IMR-90 (cell line): Measurements from ENCODE around the gene BMP4.
A peak's percentile ranks its signal among the peaks of the same experiment; 100 is the strongest.

Experiments
- BHLHE40 ChIP-seq: fragments of 150-350 bp; IDR thresholded peaks from 2 replicates; pipeline ENCODE4 v1.6.1; 2016; ENCODE audit warnings: mild to moderate bottlenecking, low read depth, low read length
- CEBPB ChIP-seq: IDR thresholded peaks from 2 replicates; pipeline ENCODE4 v1.6.1; 2012; ENCODE audit warnings: low read depth, low read length, improper control_type of control experiment
- CHD1 ChIP-seq: IDR thresholded peaks from 2 replicates; pipeline ENCODE4 v1.6.1; 2012; ENCODE audit warnings: low read depth, low read length, improper control_type of control experiment
- CTCF ChIP-seq: conservative IDR thresholded peaks from 2 replicates; pipeline ENCODE4 v1.5.1; 2012; ENCODE audit warnings: mild to moderate bottlenecking, low read depth, low read length, improper control_type of control experiment
- ELK1 ChIP-seq: fragments of 150-350 bp; IDR thresholded peaks from 2 replicates; pipeline ENCODE4 v1.6.1; 2016; ENCODE audit warnings: low read depth, mild to moderate bottlenecking, low read length, moderate library complexity, borderline replicate concordance
- FOS ChIP-seq: fragments of 150-350 bp; IDR thresholded peaks from 2 replicates; pipeline ENCODE4 v1.6.1; 2016; ENCODE audit warnings: low read depth, low read length
- MAZ ChIP-seq: IDR thresholded peaks from 2 replicates; pipeline ENCODE4 v1.6.1; 2012; ENCODE audit warnings: low read depth, mild to moderate bottlenecking, low read length, improper control_type of control experiment, moderate library complexity, borderline replicate concordance
- MXI1 ChIP-seq: IDR thresholded peaks from 2 replicates; pipeline ENCODE4 v1.6.1; 2012; ENCODE audit warnings: low read depth, mild to moderate bottlenecking, low read length, moderate library complexity, borderline replicate concordance
- POLR2A ChIP-seq: IDR thresholded peaks from 2 replicates; pipeline ENCODE4 v1.6.1; 2012; ENCODE audit warnings: mild to moderate bottlenecking, low read depth, low read length
- RAD21 ChIP-seq: IDR thresholded peaks from 2 replicates; pipeline ENCODE4 v1.6.1; 2012; ENCODE audit warnings: low read length, improper control_type of control experiment
- RCOR1 ChIP-seq: IDR thresholded peaks from 2 replicates; pipeline ENCODE4 v1.6.1; 2012; ENCODE audit warnings: mild to moderate bottlenecking, low read length, improper control_type of control experiment; ENCODE audit not compliant: insufficient replicate concordance
- RFX5 ChIP-seq: IDR thresholded peaks from 2 replicates; pipeline ENCODE4 v1.8.0; 2012; ENCODE audit warnings: low read depth, mild to moderate bottlenecking, low read length, moderate library complexity
- SMC3 ChIP-seq: fragments of 150-350 bp; IDR thresholded peaks from 2 replicates; pipeline ENCODE4 v1.6.1; 2016; ENCODE audit warnings: low read depth, mild to moderate bottlenecking, antibody characterized with exemption, low read length, moderate library complexity
- USF2 ChIP-seq: fragments of 150-350 bp; IDR thresholded peaks from 2 replicates; pipeline ENCODE4 v1.6.1; 2017; ENCODE audit warnings: mild to moderate bottlenecking, antibody characterized with exemption, low read length, low read depth

DNA sequence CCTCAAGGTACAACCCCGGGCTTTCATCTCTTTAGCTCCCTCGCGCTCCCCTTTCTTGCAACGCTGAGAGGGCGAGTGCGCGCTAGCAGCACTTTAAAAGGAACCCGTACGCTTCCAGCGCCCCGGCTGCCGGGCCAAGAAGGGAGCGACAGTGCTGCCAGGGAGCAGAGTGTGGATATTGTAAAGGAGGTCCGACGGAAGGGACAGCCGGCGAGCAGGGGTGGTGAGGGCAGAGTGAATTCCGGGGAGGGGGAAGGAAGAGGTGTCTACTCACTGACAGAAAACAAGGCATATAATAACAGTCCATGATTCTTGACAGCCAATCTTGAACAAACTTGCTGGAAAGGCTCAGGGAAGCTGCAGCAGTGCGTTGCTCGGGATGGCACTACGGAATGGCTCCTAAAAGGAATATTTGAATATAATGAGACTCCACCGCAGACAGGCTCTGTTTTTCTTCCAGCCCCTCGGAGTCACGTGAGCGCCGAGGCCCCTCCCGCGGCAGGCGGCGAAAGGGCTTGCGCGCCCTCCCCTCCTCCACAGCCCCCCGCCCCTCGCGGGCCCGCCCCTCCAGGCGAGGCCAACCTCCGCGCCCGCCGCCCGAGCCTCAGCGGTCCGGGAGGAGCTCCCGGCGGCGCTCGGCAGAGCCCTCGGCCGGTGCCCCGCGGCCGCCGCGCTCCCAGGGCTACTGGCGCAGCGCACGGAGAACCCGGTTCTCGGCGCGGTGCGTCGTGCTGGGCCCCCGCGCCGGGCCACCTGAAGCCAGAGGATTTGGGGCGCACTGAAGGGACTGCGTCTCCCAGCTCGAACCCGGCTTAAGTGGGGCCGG, 3.4 kb downstream of the BMP4 start:
- TF ChIP-seq USF2 (peak; percentile 90), CTCF (no peak), RFX5 (no peak), POLR2A (no peak), MXI1 (no peak), SMC3 (no peak), BHLHE40 (peak; percentile 77), FOS (no peak), MAZ (peak; percentile 95; the same call in 1 of the 2 replicates), RCOR1 (no peak), CEBPB (no peak), RAD21 (no peak), CHD1 (no peak), ELK1 (no peak)
